PFSK-1 (cell line): ENCODE measurements around the gene NBEAL2.

Experiments used
- FOXP2 ChIP-seq: optimal IDR thresholded peaks from 2 replicates; pipeline ENCODE3; 2011; ENCODE audit warnings: borderline replicate concordance, control low read depth, inconsistent platforms; ENCODE audit not compliant: insufficient read depth; ENCODE audit errors: extremely low read length, extremely low read depth
- POLR2AphosphoS5 ChIP-seq: IDR thresholded peaks from 2 replicates; pipeline ENCODE4 v1.6.1; 2012; ENCODE audit warnings: low read depth, mild to moderate bottlenecking, control low read depth, low read length, moderate library complexity
- REST ChIP-seq, 2 experiments: IDR thresholded peaks; 2 replicates each; pipeline versions ENCODE4 v1.6.1 to v1.8.0; 2011 to 2012; ENCODE audit warnings: low read depth in 2 of 2, low read length in 2 of 2, control low read depth in 1 of 2, inconsistent platforms in 1 of 2, mild to moderate bottlenecking in 1 of 2, moderate library complexity in 1 of 2; ENCODE audit not compliant: insufficient read depth in 1 of 2
- SIN3A ChIP-seq: IDR thresholded peaks from 2 replicates; pipeline ENCODE4 v1.6.1; 2012; ENCODE audit warnings: mild to moderate bottlenecking, low read length, moderate library complexity, borderline replicate concordance; ENCODE audit not compliant: insufficient read depth
- TAF1 ChIP-seq: IDR thresholded peaks from 2 replicates; pipeline ENCODE4 v1.6.1; 2012; ENCODE audit warnings: low read length, control low read depth, borderline replicate concordance; ENCODE audit not compliant: insufficient read depth

The NBEAL2 gene

GRCh38 chr3:46958467-46959160 lies 20.9 kb upstream of the NBEAL2 start:
- TF ChIP-seq SIN3A (no peak), TAF1 (no peak), FOXP2 (no peak), POLR2AphosphoS5 (no peak), REST (IDR thresholded peaks at IDR 0.05; ENCODE audit: insufficient read depth in 1 of 2, low read depth in 2 of 2, low read length in 2 of 2) (no peak)

- TF ChIP-seq REST (IDR thresholded peaks at IDR 0.05; ENCODE audit: insufficient read depth in 1 of 2, low read depth in 2 of 2, low read length in 2 of 2) = no peak
- TF ChIP-seq TAF1 = no peak
- no peak for TF ChIP-seq SIN3A
- TF ChIP-seq POLR2AphosphoS5 = no peak
- TF ChIP-seq FOXP2 = no peak
Measured at GRCh38 chr3:46959161-46959511, 20.3 kb upstream of the NBEAL2 start.

- TF ChIP-seq REST (IDR thresholded peaks at IDR 0.05; ENCODE audit: insufficient read depth in 1 of 2, low read depth in 2 of 2, low read length in 2 of 2) (no peak), FOXP2 (no peak), SIN3A (no peak), TAF1 (no peak), POLR2AphosphoS5 (no peak)
Measured at GRCh38 chr3:46960081-46960701, 19.3 kb upstream of the NBEAL2 start.

GRCh38 chr3:46960835-46961234 lies 18.6 kb upstream of the NBEAL2 start:
- TF ChIP-seq TAF1 (no peak), FOXP2 (no peak), SIN3A (no peak), POLR2AphosphoS5 (no peak), REST (IDR thresholded peaks at IDR 0.05; ENCODE audit: insufficient read depth in 1 of 2, low read depth in 2 of 2, low read length in 2 of 2) (no peak)
